ENCODE measurements around the gene PLXNB1. TPM values are rescaled to one million over a fixed set of nuclear protein-coding genes. Genes with fewer than 3 reads are reported as not detected.
"Not testable (repeated sequence)": the region's sequence is repeated elsewhere in the genome, so short reads cannot be mapped to it uniquely, and the experiment has no call there.

PLXNB1 gene
- 35.3 and 35.4 TPM in 2 replicates for total RNA-seq

GRCh38 chr3:48429960-48430707, at the start of gene PLXNB1:
Gene PLXNB1 (minus strand): TSS chr3:48430086. CDS start chr3:48424611, 5,475 bp downstream.
- DNase-seq (ENCODE audit: extremely low read depth, low read depth, low spot score) = no peak

DNA sequence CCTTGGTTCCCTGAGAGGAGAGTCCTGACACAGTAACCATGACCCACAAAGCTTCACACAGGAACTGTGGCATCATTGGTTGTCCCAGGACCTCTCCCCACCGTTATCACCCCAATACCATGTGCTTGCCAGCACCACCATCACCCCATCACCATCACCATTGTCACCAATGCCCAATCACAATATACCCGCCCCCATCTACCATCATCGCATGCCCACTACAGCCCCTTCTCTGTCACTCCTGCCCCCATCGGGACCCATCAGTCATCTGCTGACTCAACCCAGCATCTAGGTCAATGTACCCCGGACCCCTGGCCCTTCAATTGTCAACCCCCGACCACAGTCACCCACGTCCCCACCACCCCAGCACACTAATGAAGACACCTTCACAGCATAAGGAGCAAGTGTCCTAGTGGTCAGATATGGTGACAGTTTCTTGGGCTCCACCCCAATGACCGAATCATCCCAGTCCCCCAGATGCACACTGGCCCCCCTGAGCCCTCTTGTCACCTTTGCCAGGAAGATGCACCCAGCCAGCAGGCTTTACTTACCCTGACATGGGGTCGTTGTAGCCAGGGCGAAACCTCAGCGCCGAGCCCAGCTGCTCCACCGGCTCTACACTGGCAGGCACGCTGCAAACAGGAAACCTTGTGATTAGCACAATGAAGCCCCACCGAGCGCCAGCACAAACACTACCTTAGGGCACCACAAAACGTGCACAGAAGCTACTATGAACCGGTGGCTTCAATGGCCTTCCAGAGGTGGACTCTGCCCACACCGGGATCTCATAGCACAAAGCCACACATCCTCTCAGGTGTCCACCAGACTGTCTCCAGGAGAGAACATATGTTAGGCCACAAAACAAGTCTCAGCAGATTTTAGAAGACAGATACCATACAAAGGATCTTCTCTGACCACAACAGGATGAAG, 49.0 kb upstream of the PLXNB1 start:
- no peak for DNase-seq (ENCODE audit: extremely low read depth, low read depth, low spot score)

DNA sequence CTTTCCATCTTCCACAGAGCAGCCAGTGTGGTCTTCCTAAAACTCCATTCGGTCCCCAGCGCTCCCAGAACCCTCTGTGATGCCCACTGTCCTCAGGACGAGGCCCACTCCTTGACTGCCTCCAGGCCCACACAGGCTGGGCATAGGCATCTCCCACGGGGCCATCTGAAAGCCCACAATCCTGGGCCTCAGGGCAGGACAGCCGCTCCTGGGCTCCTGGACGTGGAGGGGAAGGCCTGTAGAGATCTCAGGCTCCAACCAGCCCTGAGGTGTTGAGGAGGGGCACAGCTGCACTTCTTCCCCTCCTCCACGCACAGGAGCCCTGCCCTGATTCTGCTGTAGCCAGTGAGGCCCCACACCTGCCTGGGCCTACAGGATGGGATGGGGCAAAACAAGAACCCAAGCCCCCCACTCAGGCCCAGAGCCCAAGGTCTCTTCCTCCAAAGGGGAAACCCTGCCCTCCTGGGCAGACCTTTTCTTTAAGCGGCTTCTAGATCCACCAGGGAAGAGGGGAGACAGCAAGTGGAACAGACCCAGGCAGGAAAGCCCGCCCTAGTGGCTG, 48.2 kb upstream of the PLXNB1 start:
- no peak for DNase-seq (ENCODE audit: extremely low read depth, low read depth, low spot score)

- DNase-seq (ENCODE audit: extremely low read depth, low read depth, low spot score) = no peak
Measured at GRCh38 chr3:48476426-48477053, 46.7 kb upstream of the PLXNB1 start.

- no peak for DNase-seq (ENCODE audit: extremely low read depth, low read depth, low spot score)
Measured at GRCh38 chr3:48475188-48475587, 45.3 kb upstream of the PLXNB1 start.

DNA sequence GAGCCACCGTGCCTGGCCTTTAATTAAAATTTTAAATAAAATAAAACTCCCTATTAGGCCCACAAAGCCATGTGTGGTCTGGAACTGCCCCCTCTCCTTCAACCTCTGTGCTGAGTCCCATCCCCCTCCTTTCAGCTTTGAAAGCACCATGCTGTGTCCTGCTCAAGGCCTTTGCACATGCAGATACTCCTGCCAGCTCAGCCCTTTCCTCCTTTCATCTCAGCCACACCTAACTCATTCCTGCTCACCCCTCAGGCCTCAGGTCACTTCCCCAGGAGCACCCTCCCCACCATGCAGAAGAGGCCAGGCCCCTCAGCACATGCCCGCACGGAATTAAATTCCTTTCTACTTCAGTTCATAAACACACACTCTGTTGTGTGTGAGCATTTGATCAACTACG, 44.7 kb upstream of the PLXNB1 start:
- DNase-seq (ENCODE audit: extremely low read depth, low read depth, low spot score) = no peak

DNA sequence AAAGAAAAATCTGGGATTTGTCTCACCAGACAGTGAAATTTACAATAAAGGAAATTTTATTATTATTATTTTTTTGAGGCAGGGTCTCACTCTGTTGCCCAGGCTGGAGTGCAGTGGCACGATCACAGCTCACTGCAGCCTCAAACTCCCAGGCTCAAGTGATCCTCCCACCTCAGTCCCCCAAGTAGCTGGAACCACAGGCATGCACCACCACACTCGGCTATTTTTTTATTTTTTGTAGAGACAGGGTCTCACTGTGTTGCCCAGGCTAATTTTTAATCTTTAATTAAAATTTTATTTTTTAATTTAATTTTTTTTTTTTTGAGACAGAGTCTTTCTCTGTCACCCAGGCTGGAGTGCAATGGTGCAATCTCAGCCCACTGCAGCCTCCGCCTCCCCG, 44.1 kb upstream of the PLXNB1 start:
- not testable (repeated sequence) for DNase-seq (ENCODE audit: extremely low read depth, low read depth, low spot score)

- DNase-seq (ENCODE audit: extremely low read depth, low read depth, low spot score) = no peak
Measured at GRCh38 chr3:48473617-48473952, 43.7 kb upstream of the PLXNB1 start.

DNA sequence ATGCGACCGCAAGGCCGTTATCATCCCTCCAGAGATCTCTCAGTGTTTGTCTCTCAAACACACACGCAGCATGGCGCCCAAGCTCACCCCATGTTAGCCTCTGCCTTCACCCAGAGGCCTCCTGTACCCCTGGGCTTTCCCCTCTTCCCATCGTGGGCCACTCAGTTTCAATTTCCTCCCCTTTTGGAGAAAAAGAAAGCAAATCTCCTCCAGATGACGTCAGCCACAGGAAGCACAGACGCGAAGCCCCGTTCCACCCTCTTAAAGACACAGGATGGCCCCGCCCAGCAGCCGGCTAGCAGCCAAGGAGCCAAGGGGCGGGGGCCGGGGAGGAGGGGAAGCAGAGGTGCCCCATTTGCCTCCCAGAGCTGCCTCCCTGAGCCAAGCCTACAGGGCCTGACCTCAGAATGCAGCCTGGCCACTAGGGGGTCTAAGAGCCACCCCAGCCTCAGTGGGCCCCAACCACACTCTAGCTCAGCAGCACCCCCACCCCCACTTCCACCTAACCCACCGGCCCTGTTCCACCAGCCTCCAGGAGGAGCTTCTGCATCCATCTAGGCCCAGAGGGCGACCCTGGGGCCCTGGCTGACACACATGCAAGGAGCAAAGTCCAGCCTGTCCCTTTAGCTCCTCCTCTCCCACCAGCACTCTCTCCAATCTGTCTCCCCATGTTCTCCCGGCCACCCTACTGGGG, 43.2 kb upstream of the PLXNB1 start:
- DNase-seq (ENCODE audit: extremely low read depth, low read depth, low spot score) = peak; percentile 72

GRCh38 chr3:48472673-48472922, 42.7 kb upstream of the PLXNB1 start:
- no peak for DNase-seq (ENCODE audit: extremely low read depth, low read depth, low spot score)

DNA sequence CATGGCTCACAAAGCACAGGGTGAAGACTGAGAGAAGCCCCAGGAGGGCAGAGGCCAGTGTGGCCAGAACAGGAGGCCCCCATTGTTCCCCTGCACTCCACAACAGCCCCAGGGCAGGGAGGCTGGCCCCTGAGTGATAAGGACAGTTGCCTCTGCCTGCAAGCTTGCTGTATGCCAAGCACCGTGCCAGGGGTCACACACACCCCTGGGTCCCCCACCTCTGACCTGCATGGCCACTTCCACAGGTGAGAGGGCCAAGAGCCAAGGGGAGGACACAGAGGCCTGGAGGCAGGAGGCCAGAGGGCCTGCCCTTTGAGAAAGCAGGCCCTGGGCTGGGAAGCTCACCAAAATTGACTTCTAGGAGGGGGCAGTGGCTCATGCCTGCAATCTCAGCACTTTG, 40.4 kb upstream of the PLXNB1 start:
- DNase-seq (ENCODE audit: extremely low read depth, low read depth, low spot score) = no peak

GRCh38 chr3:48469046-48469915, 39.4 kb upstream of the PLXNB1 start:
- DNase-seq (ENCODE audit: extremely low read depth, low read depth, low spot score) = no peak

GRCh38 chr3:48468329-48468731, 38.4 kb upstream of the PLXNB1 start:
- DNase-seq (ENCODE audit: extremely low read depth, low read depth, low spot score) = no peak

GRCh38 chr3:48467473-48468267, 37.8 kb upstream of the PLXNB1 start:
- DNase-seq (ENCODE audit: extremely low read depth, low read depth, low spot score) = no peak

- no peak for DNase-seq (ENCODE audit: extremely low read depth, low read depth, low spot score)
Measured at GRCh38 chr3:48467110-48467454, 37.2 kb upstream of the PLXNB1 start.

DNA sequence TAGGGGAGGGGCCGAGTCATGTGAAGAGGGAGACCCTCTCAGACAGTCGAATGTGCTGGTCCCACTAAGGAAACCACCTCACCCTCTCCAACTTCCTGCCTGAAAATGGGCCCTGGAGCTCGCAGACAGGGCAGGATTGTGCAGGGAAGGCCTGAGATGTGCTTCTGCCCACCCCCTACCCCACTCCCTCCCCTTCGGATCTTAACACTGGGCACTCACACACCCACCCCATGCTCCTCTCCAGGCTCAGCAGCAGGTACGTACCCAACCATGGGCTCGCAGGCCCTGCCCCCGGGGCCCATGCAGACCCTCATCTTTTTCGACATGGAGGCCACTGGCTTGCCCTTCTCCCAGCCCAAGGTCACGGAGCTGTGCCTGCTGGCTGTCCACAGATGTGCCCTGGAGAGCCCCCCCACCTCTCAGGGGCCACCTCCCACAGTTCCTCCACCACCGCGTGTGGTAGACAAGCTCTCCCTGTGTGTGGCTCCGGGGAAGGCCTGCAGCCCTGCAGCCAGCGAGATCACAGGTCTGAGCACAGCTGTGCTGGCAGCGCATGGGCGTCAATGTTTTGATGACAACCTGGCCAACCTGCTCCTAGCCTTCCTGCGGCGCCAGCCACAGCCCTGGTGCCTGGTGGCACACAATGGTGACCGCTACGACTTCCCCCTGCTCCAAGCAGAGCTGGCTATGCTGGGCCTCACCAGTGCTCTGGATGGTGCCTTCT, 36.7 kb upstream of the PLXNB1 start:
- DNase-seq (ENCODE audit: extremely low read depth, low read depth, low spot score) = no peak

DNA sequence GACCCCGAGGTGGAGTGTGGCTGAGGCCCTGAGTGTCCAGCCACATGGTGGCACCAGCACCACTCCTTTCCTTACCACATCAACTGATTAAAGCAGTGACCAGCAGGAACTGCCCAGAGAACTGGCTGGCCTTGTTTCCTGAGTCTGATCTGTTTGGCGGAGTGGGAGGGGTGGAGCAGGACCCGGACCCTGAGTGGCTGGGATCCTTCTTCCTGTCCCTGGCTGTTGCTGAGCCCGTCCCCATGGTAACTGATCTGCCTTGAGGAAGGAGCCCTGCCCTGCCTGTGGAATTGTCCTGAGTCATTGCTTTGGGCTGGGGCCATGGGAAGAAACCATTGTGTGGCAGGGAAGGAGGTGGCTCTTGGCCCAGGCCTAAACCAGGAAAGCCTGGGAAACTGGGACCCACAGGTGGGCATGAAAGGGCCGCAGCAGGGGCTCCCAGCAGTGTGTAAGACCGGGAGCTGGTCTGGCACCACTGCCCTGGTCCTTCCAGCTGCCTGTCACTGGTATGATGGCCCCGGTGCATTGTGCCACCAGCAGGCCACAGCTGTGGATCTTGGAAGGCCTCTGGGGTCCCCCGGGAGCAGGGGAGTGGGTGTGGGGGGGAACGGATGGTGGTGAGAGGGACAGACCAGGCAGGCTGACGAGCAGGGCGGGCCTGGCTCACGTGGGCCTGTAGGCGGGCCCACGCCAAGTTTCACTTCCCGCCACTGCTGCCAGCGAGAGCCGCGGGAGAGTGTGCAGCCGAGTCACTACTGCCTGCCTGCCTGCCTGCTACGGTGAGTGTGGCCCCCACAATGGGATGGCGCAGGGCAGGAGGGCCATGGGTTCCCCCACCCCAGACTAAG, 35.9 kb upstream of the PLXNB1 start:
- peak; percentile 95 for DNase-seq (ENCODE audit: extremely low read depth, low read depth, low spot score)

DNA sequence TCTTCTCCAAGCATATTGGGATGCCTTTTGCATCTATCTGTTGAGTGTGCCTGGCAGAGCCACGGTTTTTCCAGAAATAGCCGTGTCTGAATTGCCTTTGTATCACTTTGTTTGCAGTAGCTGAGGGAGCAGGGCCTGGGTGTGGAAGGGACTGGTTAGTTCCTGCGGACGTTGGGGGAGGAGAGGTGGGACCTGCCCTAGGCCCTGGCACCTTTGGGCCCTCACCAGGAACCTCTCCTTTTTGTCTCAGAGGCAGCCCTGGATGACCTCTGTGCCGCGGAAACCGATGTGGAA, 35.3 kb upstream of the PLXNB1 start:
- no peak for DNase-seq (ENCODE audit: extremely low read depth, low read depth, low spot score)
